ENCODE measurements around the gene C16orf74.

GRCh38 chr16:85720302-85720637 is 30.6 kb downstream of the C16orf74 start:
- TF ChIP-seq ZNF70 (CRISPR knock-in tag; IDR thresholded peaks at IDR 0.05): no peak
- TF ChIP-seq ZFP30 (CRISPR knock-in tag; IDR thresholded peaks at IDR 0.05): no peak
- no peak for TF ChIP-seq TSHZ2 (CRISPR knock-in tag; IDR thresholded peaks at IDR 0.05)
- no peak for TF ChIP-seq ZNF8 (CRISPR knock-in tag; IDR thresholded peaks at IDR 0.05)
- TF ChIP-seq, protein P1, sequence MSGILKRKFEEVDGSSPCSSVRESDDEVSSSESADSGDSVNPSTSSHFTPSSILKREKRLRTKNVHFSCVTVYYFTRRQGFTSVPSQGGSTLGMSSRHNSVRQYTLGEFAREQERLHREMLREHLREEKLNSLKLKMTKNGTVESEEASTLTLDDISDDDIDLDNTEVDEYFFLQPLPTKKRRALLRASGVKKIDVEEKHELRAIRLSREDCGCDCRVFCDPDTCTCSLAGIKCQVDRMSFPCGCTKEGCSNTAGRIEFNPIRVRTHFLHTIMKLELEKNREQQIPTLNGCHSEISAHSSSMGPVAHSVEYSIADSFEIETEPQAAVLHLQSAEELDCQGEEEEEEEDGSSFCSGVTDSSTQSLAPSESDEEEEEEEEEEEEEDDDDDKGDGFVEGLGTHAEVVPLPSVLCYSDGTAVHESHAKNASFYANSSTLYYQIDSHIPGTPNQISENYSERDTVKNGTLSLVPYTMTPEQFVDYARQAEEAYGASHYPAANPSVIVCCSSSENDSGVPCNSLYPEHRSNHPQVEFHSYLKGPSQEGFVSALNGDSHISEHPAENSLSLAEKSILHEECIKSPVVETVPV (CRISPR knock-in tag; IDR thresholded peaks at IDR 0.05): no peak
- TF ChIP-seq ZFP3 (CRISPR knock-in tag; IDR thresholded peaks at IDR 0.05): no peak
- no peak for TF ChIP-seq TCF4 (CRISPR knock-in tag; IDR thresholded peaks at IDR 0.05; ENCODE audit: borderline replicate concordance)
- no peak for TF ChIP-seq RARB (CRISPR knock-in tag; IDR thresholded peaks at IDR 0.05)
- no peak for TF ChIP-seq ZC3H10 (CRISPR knock-in tag; IDR thresholded peaks at IDR 0.05)
- TF ChIP-seq, protein P2, sequence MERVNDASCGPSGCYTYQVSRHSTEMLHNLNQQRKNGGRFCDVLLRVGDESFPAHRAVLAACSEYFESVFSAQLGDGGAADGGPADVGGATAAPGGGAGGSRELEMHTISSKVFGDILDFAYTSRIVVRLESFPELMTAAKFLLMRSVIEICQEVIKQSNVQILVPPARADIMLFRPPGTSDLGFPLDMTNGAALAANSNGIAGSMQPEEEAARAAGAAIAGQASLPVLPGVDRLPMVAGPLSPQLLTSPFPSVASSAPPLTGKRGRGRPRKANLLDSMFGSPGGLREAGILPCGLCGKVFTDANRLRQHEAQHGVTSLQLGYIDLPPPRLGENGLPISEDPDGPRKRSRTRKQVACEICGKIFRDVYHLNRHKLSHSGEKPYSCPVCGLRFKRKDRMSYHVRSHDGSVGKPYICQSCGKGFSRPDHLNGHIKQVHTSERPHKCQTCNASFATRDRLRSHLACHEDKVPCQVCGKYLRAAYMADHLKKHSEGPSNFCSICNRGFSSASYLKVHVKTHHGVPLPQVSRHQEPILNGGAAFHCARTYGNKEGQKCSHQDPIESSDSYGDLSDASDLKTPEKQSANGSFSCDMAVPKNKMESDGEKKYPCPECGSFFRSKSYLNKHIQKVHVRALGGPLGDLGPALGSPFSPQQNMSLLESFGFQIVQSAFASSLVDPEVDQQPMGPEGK (CRISPR knock-in tag; IDR thresholded peaks at IDR 0.05; ENCODE audit: borderline replicate concordance): no peak
- no peak for TF ChIP-seq BACH2 (CRISPR knock-in tag; IDR thresholded peaks at IDR 0.05; ENCODE audit: borderline replicate concordance)
- TF ChIP-seq, protein P3, sequence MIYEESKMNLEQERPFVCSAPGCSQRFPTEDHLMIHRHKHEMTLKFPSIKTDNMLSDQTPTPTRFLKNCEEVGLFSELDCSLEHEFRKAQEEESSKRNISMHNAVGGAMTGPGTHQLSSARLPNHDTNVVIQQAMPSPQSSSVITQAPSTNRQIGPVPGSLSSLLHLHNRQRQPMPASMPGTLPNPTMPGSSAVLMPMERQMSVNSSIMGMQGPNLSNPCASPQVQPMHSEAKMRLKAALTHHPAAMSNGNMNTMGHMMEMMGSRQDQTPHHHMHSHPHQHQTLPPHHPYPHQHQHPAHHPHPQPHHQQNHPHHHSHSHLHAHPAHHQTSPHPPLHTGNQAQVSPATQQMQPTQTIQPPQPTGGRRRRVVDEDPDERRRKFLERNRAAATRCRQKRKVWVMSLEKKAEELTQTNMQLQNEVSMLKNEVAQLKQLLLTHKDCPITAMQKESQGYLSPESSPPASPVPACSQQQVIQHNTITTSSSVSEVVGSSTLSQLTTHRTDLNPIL (CRISPR knock-in tag; IDR thresholded peaks at IDR 0.05; ENCODE audit: low read depth): no peak
- TF ChIP-seq ZNF565 (CRISPR knock-in tag; conservative IDR thresholded peaks at IDR 0.05; ENCODE audit: low read depth): no peak
